HepG2 (cell line): ENCODE data around the gene ZKSCAN5. TPM values are rescaled to one million over a fixed set of nuclear protein-coding genes. Genes with fewer than 3 reads are reported as not detected.

Experiments
- ATRX ChIP-seq: sonication (generic); formaldehyde crosslinking; IDR thresholded peaks from 2 replicates; pipeline ENCODE4 v1.4.0; 2020; ENCODE audit warnings: missing genetic modification reagents, borderline replicate concordance
- FIP1L1 ChIP-seq: fragments of 200-400 bp; formaldehyde crosslinking; IDR thresholded peaks from 2 replicates; pipeline ENCODE4 v1.6.1; 2018; ENCODE audit warnings: low read depth, mild to moderate bottlenecking, low read length, moderate library complexity, borderline replicate concordance; ENCODE audit not compliant: insufficient read depth
- HCFC1 ChIP-seq: fragments of 150-350 bp; IDR thresholded peaks from 2 replicates; pipeline ENCODE4 v1.6.1; 2014; ENCODE audit warnings: low read depth, low read length
- KDM2A ChIP-seq: sonication (generic); formaldehyde crosslinking; IDR thresholded peaks from 2 replicates; pipeline ENCODE4 v1.4.0; 2020; ENCODE audit warnings: low read depth, missing genetic modification reagents, borderline replicate concordance
- MXD1 ChIP-seq: sonication (generic); formaldehyde crosslinking; IDR thresholded peaks from 2 replicates; pipeline ENCODE4 v1.4.0; 2020; ENCODE audit warnings: mild to moderate bottlenecking, missing genetic modification reagents
- ZBTB10 ChIP-seq: sonication (generic); formaldehyde crosslinking; IDR thresholded peaks from 2 replicates; pipeline ENCODE4 v1.4.0; 2020; ENCODE audit warnings: missing genetic modification reagents, borderline replicate concordance
- ZNF136 ChIP-seq: sonication (generic); formaldehyde crosslinking; IDR thresholded peaks from 2 replicates; pipeline ENCODE4 v1.8.1; 2022; ENCODE audit warnings: low read depth, mild to moderate bottlenecking, moderate library complexity, missing genetic modification reagents
- ZNF605 ChIP-seq: sonication (generic); formaldehyde crosslinking; IDR thresholded peaks from 2 replicates; pipeline ENCODE4 v1.8.0; 2022; ENCODE audit warnings: mild to moderate bottlenecking, missing genetic modification reagents
- ZNF607 ChIP-seq: sonication (generic); formaldehyde crosslinking; IDR thresholded peaks from 2 replicates; pipeline ENCODE4 v1.5.1; 2020; ENCODE audit warnings: missing genetic modification reagents, mild to moderate bottlenecking, borderline replicate concordance
- ZNF616 ChIP-seq: sonication (generic); formaldehyde crosslinking; IDR thresholded peaks from 2 replicates; pipeline ENCODE4 v1.5.0; 2020; ENCODE audit warnings: low read depth, mild to moderate bottlenecking, missing genetic modification reagents
- ZNF749 ChIP-seq: sonication (generic); formaldehyde crosslinking; IDR thresholded peaks from 2 replicates; pipeline ENCODE4 v1.8.0; 2022; ENCODE audit warnings: mild to moderate bottlenecking, missing genetic modification reagents, moderate library complexity, borderline replicate concordance
- polyA plus RNA-seq, 8 experiments: library from polyadenylated mRNA; depleted of rRNA in 3 of 8; stranded (reverse) in 7 of 8; unstranded in 1 of 8; fragments of >200 nt; fragmentation: Illumina TruSeq in 4 of 8; extraction: Trizol in 4 of 8; gene quantifications; 2 replicates each; pipeline versions ENCODE4 v1.2.1 to v1.2.3, GENCODE V29; 2011 to 2016; ENCODE audit warnings: low read depth in 4 of 8, missing spikeins in 1 of 8, mixed read lengths in 1 of 8; ENCODE audit not compliant: insufficient read depth in 1 of 8
- total RNA-seq, 5 experiments: library from RNA; depleted of rRNA; stranded (reverse); fragments of >200 nt; fragmentation: Illumina TruSeq; extraction: Trizol; gene quantifications; 2 replicates each; pipeline ENCODE4 v1.2.3, GENCODE V29; 2016; ENCODE audit warnings: low read depth in 1 of 5
- TF ChIP-seq, protein P1 (sequence below): sonication (generic); formaldehyde crosslinking; conservative IDR thresholded peaks from 2 replicates; pipeline ENCODE4 v1.8.0; 2022; ENCODE audit warnings: mild to moderate bottlenecking, moderate library complexity, missing genetic modification reagents
- TF ChIP-seq, protein P2 (sequence below): sonication (generic); formaldehyde crosslinking; IDR thresholded peaks from 2 replicates; pipeline ENCODE4 v1.8.1; 2022; ENCODE audit warnings: mild to moderate bottlenecking, missing genetic modification reagents

ZKSCAN5 gene
- total and polyA plus RNA-seq, 2 of the 13 experiments (the other 11 are each of a cell fraction or from before 2014, with no cell fraction given) = 5.5 to 11.7 TPM

DNA sequence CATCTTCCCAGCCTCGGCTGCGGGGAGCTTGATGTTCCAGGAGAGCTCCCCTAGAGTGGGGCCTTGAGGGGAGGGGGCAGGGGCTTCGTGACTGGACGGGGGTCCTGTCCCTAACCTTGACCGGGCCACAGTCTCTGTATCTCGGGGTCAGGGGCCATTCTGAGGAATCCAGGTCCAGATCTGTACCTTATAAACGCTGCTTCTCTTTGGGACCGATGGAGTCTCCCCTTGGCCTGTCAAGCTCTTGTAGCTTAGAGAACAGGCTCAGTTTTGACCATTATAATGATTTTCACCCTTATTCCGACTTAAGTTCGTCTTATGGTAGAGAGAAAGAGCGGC is 831 bp downstream of the ZKSCAN5 start (continued):
- TF ChIP-seq ZNF136 (CRISPR knock-in tag) = 0 out of 2 replicates have a peak, but pooled peaks have one; percentile 8
- no peak for TF ChIP-seq ZNF749 (CRISPR knock-in tag)
- 0 out of 2 replicates have a peak, but pooled peaks have one; percentile 6 for TF ChIP-seq ZNF607 (CRISPR knock-in tag)
- peak; percentile 4; the same call in 1 of the 2 replicates for TF ChIP-seq ZNF605 (CRISPR knock-in tag)
- 0 out of 2 replicates have a peak, but pooled peaks have one; percentile 43 for TF ChIP-seq MXD1 (CRISPR knock-in tag)
- TF ChIP-seq, protein P1, sequence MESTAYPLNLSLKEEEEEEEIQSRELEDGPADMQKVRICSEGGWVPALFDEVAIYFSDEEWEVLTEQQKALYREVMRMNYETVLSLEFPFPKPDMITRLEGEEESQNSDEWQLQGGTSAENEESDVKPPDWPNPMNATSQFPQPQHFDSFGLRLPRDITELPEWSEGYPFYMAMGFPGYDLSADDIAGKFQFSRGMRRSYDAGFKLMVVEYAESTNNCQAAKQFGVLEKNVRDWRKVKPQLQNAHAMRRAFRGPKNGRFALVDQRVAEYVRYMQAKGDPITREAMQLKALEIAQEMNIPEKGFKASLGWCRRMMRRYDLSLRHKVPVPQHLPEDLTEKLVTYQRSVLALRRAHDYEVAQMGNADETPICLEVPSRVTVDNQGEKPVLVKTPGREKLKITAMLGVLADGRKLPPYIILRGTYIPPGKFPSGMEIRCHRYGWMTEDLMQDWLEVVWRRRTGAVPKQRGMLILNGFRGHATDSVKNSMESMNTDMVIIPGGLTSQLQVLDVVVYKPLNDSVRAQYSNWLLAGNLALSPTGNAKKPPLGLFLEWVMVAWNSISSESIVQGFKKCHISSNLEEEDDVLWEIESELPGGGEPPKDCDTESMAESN = peak; percentile 7; the same call in 1 of the 2 replicates
- TF ChIP-seq FIP1L1 = no peak
- no peak for TF ChIP-seq KDM2A
- no peak for TF ChIP-seq ZBTB10 (CRISPR knock-in tag)
- no peak for TF ChIP-seq ATRX
- TF ChIP-seq HCFC1 = no peak
- TF ChIP-seq, protein P2, sequence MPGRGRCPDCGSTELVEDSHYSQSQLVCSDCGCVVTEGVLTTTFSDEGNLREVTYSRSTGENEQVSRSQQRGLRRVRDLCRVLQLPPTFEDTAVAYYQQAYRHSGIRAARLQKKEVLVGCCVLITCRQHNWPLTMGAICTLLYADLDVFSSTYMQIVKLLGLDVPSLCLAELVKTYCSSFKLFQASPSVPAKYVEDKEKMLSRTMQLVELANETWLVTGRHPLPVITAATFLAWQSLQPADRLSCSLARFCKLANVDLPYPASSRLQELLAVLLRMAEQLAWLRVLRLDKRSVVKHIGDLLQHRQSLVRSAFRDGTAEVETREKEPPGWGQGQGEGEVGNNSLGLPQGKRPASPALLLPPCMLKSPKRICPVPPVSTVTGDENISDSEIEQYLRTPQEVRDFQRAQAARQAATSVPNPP (CRISPR knock-in tag) = no peak
- no peak for TF ChIP-seq ZNF616
- TF ChIP-seq, all 625 proteins: peak for 17
